H9 (cell line): ENCODE data around the gene KRTAP1-4. TPM values are rescaled to one million over a fixed set of nuclear protein-coding genes. Genes with fewer than 3 reads are reported as not detected.

Experiments used
- DNase-seq: peaks from one replicate; pipeline ENCODE4 v3.0.0-alpha.2; 2017
- H2AFZ ChIP-seq: one replicate; pipeline ENCODE4 v1.6.1; 2013; ENCODE audit warnings: mild to moderate bottlenecking, low read length, control low read depth, moderate library complexity
- H2AK5ac ChIP-seq: 2 replicates; pipeline ENCODE4 v1.6.1; 2013; ENCODE audit warnings: low read length, control low read depth, mixed read lengths; ENCODE audit not compliant: insufficient read length
- H2BK120ac ChIP-seq: one replicate; pipeline ENCODE4 v1.6.1; 2013; ENCODE audit warnings: low read depth, mild to moderate bottlenecking, low read length, control low read depth, inconsistent platforms; ENCODE audit not compliant: poor library complexity, severe bottlenecking
- H2BK12ac ChIP-seq: 2 replicates; pipeline ENCODE4 v1.6.1; 2013; ENCODE audit warnings: low read length, control low read depth, mixed read lengths, low read depth; ENCODE audit not compliant: insufficient read length
- H2BK15ac ChIP-seq: 2 replicates; pipeline ENCODE4 v1.6.1; 2013; ENCODE audit warnings: low read depth, low read length, control low read depth
- H2BK20ac ChIP-seq: one replicate; pipeline ENCODE4 v1.6.1; 2013; ENCODE audit warnings: low read depth, mild to moderate bottlenecking, low read length, control low read depth, inconsistent platforms; ENCODE audit not compliant: poor library complexity, severe bottlenecking
- H2BK5ac ChIP-seq: 2 replicates; pipeline ENCODE4 v1.6.1; 2013; ENCODE audit warnings: low read length, control low read depth, mixed read lengths; ENCODE audit not compliant: insufficient read length
- H3K14ac ChIP-seq: 2 replicates; pipeline ENCODE4 v1.6.1; 2013; ENCODE audit warnings: low read length, control low read depth; ENCODE audit not compliant: insufficient read depth
- H3K18ac ChIP-seq: 2 replicates; pipeline ENCODE4 v1.6.1; 2013; ENCODE audit warnings: low read depth, mild to moderate bottlenecking, mixed read lengths, low read length, control low read depth; ENCODE audit not compliant: insufficient read length
- H3K23ac ChIP-seq: 2 replicates; pipeline ENCODE4 v1.6.1; 2013; ENCODE audit warnings: low read length, control low read depth, mixed read lengths, low read depth; ENCODE audit not compliant: insufficient read length
- H3K23me2 ChIP-seq: 2 replicates; pipeline ENCODE4 v1.6.1; 2013; ENCODE audit warnings: low read depth, mild to moderate bottlenecking, mixed read lengths, low read length, control low read depth; ENCODE audit not compliant: insufficient read length, poor library complexity, severe bottlenecking
- H3K27ac ChIP-seq: 2 replicates; pipeline ENCODE4 v1.5.1; 2013; ENCODE audit warnings: low read length, control low read depth, mixed read lengths, low read depth; ENCODE audit not compliant: insufficient read length
- H3K27me3 ChIP-seq: 2 replicates; pipeline ENCODE4 v1.6.1; 2013; ENCODE audit warnings: low read length, control low read depth, inconsistent platforms; ENCODE audit not compliant: insufficient read depth
- H3K4ac ChIP-seq: 2 replicates; pipeline ENCODE4 v1.6.1; 2013; ENCODE audit warnings: low read depth, mild to moderate bottlenecking, control low read depth, inconsistent platforms, low read length, moderate library complexity
- H3K4me1 ChIP-seq: 2 replicates; pipeline ENCODE4 v1.6.1; 2013; ENCODE audit warnings: low read length, control low read depth, inconsistent platforms; ENCODE audit not compliant: insufficient read depth
- H3K4me2 ChIP-seq: 2 replicates; pipeline ENCODE4 v1.6.1; 2013; ENCODE audit warnings: low read length, control low read depth, mixed read lengths; ENCODE audit not compliant: insufficient read length, insufficient read depth
- H3K56ac ChIP-seq: 2 replicates; pipeline ENCODE4 v1.6.1; 2013; ENCODE audit warnings: low read depth, mild to moderate bottlenecking, mixed read lengths, low read length, control low read depth; ENCODE audit not compliant: insufficient read length
- H3K79me1 ChIP-seq: 2 replicates; pipeline ENCODE4 v1.6.1; 2013; ENCODE audit warnings: low read depth, mild to moderate bottlenecking, moderate library complexity, low read length, control low read depth, inconsistent platforms; ENCODE audit not compliant: insufficient read depth, poor library complexity, severe bottlenecking
- H3K79me2 ChIP-seq: 2 replicates; pipeline ENCODE4 v1.6.1; 2013; ENCODE audit warnings: low read length, control low read depth, inconsistent platforms; ENCODE audit not compliant: insufficient read depth
- H3K9ac ChIP-seq: 2 replicates; pipeline ENCODE4 v1.6.1; 2013; ENCODE audit warnings: low read length, control low read depth, mixed read lengths; ENCODE audit not compliant: insufficient read length; ENCODE audit errors: extremely low read depth
- H3K9me3 ChIP-seq: one replicate; pipeline ENCODE4 v1.6.1; 2013; ENCODE audit warnings: low read depth, low read length, inconsistent platforms; ENCODE audit not compliant: control insufficient read depth
- H3T11ph ChIP-seq: one replicate; pipeline ENCODE4 v1.6.1; 2013; ENCODE audit warnings: mild to moderate bottlenecking, low read length, control low read depth, inconsistent platforms
- H4K20me1 ChIP-seq: one replicate; pipeline ENCODE4 v1.6.1; 2013; ENCODE audit not compliant: control insufficient read depth, insufficient read length, insufficient read depth
- H4K5ac ChIP-seq: 2 replicates; pipeline ENCODE4 v1.6.1; 2013; ENCODE audit warnings: low read depth, mild to moderate bottlenecking, mixed read lengths, low read length, control low read depth; ENCODE audit not compliant: insufficient read length
- H4K8ac ChIP-seq: replicated peaks from 2 replicates; pipeline ENCODE4 v1.6.1; 2013; ENCODE audit warnings: low read length, control low read depth, mixed read lengths, low read depth; ENCODE audit not compliant: insufficient read length
- H4K91ac ChIP-seq: 2 replicates; pipeline ENCODE4 v1.6.1; 2013; ENCODE audit warnings: low read depth, mild to moderate bottlenecking, moderate library complexity, mixed read lengths, low read length, control low read depth; ENCODE audit not compliant: insufficient read length
- H3K27ac Mint-ChIP-seq, 3 experiments: 2 replicates in 2 of 3; 3 replicates in 1 of 3; pipeline ENCODE4 v1.8.0; 2020 to 2021; ENCODE audit warnings: mixed read lengths in 3 of 3, mild to moderate bottlenecking in 1 of 3, moderate library complexity in 1 of 3
- H3K27me3 Mint-ChIP-seq: 2 replicates; pipeline ENCODE4 v1.8.0; 2021; ENCODE audit warnings: low read depth, mild to moderate bottlenecking, moderate library complexity, mixed read lengths
- H3K36me3 Mint-ChIP-seq, 3 experiments: 2 replicates in 2 of 3; 3 replicates in 1 of 3; pipeline ENCODE4 v1.8.0; 2020 to 2021; ENCODE audit warnings: low read depth in 3 of 3, mixed read lengths in 3 of 3; ENCODE audit not compliant: insufficient read depth in 1 of 3
- H3K4me1 Mint-ChIP-seq, 2 experiments: 2 replicates each; pipeline ENCODE4 v1.8.0; 2020; ENCODE audit warnings: mixed read lengths in 2 of 2
- H3K4me3 Mint-ChIP-seq, 2 experiments: 2 replicates in 1 of 2; 3 replicates in 1 of 2; pipeline ENCODE4 v1.8.0; 2020 to 2021; ENCODE audit warnings: mild to moderate bottlenecking in 2 of 2, mixed read lengths in 2 of 2, moderate library complexity in 1 of 2
- H3K9me3 Mint-ChIP-seq, 2 experiments: 2 replicates in 1 of 2; 3 replicates in 1 of 2; pipeline ENCODE4 v1.8.0; 2020; ENCODE audit warnings: mild to moderate bottlenecking in 2 of 2, mixed read lengths in 2 of 2, moderate library complexity in 1 of 2
- WGBS: extraction: QIAGEN DNeasy Blood & Tissue Kit; methylation state at CpG from one replicate; pipeline ENCODE4 v1.1.7; 2013; ENCODE audit warnings: missing lambda C conversion rate, low lambda C conversion rate, mixed read lengths; ENCODE audit not compliant: insufficient read length; ENCODE audit errors: extremely low coverage; 5-methylcytosine and 5-hydroxymethylcytosine counted together
- total RNA-seq: library from RNA; stranded (reverse); gene quantifications from 2 replicates; pipeline ENCODE4 v1.2.1, GENCODE V29; 2021
- TF ChIP-seq, protein P1 (sequence below): fragments of 200-600 bp; sonication (generic); conservative IDR thresholded peaks from 3 replicates; pipeline ENCODE4 v1.8.0; 2021; ENCODE audit warnings: antibody characterized with exemption, mild to moderate bottlenecking

KRTAP1-4 gene
- total RNA-seq, 1 experiment from 2014 or later = not detected

- Histone ChIP-seq H3K4me1 (no peaks in the 10 kb centered on the region), H2BK12ac (no peak overlapping the region), H4K91ac (no peak overlapping the region), H3K4me2 (no peak overlapping the region), H3K9me3 (no peaks in the 10 kb centered on the region), H3K27ac (no peak overlapping the region), H2BK120ac (no peak overlapping the region), H4K8ac (no peak overlapping the region), H3T11ph (no peak overlapping the region), H3K27me3 (no peaks in the 10 kb centered on the region), H3K79me1 (no peaks in the 10 kb centered on the region), H3K23me2 (no peaks in the 10 kb centered on the region), H3K4ac (no peak overlapping the region), H2BK15ac (no peak overlapping the region), H2BK20ac (no peak overlapping the region), H4K20me1 (no peaks in the 10 kb centered on the region), H2AK5ac (no peak overlapping the region), H3K79me2 (no peaks in the 10 kb centered on the region), H4K5ac (no peak overlapping the region), H2AFZ (no peak overlapping the region), H3K14ac (no peak overlapping the region), H3K23ac (no peak overlapping the region), H3K56ac (no peak overlapping the region), H3K18ac (no peak overlapping the region), H2BK5ac (no peak overlapping the region), H3K9ac (no peak overlapping the region)
- Mint-ChIP-seq H3K36me3 (no peaks in the 10 kb centered on the region; a peak in 1 of 7 replicates), H3K4me1 (peaks cover 0 to 3% of the 10 kb centered on the region in 2 experiments; a peak in 1 of 4 replicates), H3K4me3 (no peak overlapping the region), H3K9me3 (no peaks in the 10 kb centered on the region), H3K27ac (no peak overlapping the region), H3K27me3 (no peaks in the 10 kb centered on the region; the same call in 1 of the 2 replicates)
- whole genome bisulfite sequencing = no CpG with 5 or more reads among the region's 2 CpGs
- TF ChIP-seq, protein P1, sequence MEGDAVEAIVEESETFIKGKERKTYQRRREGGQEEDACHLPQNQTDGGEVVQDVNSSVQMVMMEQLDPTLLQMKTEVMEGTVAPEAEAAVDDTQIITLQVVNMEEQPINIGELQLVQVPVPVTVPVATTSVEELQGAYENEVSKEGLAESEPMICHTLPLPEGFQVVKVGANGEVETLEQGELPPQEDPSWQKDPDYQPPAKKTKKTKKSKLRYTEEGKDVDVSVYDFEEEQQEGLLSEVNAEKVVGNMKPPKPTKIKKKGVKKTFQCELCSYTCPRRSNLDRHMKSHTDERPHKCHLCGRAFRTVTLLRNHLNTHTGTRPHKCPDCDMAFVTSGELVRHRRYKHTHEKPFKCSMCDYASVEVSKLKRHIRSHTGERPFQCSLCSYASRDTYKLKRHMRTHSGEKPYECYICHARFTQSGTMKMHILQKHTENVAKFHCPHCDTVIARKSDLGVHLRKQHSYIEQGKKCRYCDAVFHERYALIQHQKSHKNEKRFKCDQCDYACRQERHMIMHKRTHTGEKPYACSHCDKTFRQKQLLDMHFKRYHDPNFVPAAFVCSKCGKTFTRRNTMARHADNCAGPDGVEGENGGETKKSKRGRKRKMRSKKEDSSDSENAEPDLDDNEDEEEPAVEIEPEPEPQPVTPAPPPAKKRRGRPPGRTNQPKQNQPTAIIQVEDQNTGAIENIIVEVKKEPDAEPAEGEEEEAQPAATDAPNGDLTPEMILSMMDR = no peak
- DNase-seq = no peak
Observed at GRCh38 chr17:40993084-40993483, 36.9 kb downstream of the KRTAP1-4 start.
